OCI-LY3 (cell line): ENCODE measurements around the gene HSPG2.

Source experiments
- EZH2phosphoT487 ChIP-seq: fragments of 200-600 bp; shearing (Covaris generic); IDR thresholded peaks from 2 replicates; pipeline ENCODE4 v1.6.1; 2018; ENCODE audit warnings: antibody characterized with exemption, mixed run types, low read depth
- TF ChIP-seq, protein P1 (sequence below): fragments of 200-600, 300-600 bp; sonication (generic); IDR thresholded peaks from 2 replicates; pipeline ENCODE4 v1.5.1; 2014; ENCODE audit warnings: antibody characterized with exemption, low read length, low read depth

DNA sequence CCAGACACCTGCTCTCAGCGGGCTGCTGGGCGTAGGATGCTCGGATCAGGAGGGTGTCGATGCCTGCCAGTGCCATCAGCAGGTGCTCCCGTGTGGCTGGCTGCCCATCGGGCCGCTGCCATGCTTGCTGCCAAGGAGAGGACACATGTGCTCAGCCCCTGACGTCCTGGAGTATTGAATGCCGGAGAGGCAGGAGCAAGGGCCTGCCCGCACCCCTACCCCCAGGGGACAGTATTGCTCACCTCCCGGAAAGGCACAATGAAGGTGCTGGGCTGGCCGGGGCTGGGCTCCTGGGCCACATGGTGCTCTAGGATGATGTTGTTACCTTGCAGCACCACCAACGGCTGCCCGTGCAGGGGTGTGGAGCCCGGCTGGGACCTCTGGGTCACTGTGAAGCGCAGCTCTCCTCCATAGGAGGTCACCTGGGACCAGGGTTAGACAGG lies 61.5 kb downstream of the HSPG2 start:
- TF ChIP-seq, protein P1, sequence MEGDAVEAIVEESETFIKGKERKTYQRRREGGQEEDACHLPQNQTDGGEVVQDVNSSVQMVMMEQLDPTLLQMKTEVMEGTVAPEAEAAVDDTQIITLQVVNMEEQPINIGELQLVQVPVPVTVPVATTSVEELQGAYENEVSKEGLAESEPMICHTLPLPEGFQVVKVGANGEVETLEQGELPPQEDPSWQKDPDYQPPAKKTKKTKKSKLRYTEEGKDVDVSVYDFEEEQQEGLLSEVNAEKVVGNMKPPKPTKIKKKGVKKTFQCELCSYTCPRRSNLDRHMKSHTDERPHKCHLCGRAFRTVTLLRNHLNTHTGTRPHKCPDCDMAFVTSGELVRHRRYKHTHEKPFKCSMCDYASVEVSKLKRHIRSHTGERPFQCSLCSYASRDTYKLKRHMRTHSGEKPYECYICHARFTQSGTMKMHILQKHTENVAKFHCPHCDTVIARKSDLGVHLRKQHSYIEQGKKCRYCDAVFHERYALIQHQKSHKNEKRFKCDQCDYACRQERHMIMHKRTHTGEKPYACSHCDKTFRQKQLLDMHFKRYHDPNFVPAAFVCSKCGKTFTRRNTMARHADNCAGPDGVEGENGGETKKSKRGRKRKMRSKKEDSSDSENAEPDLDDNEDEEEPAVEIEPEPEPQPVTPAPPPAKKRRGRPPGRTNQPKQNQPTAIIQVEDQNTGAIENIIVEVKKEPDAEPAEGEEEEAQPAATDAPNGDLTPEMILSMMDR = no peak
- TF ChIP-seq EZH2phosphoT487 = no peak
